ENCODE data around the gene FAM184A.

- no peak for TF ChIP-seq POLR2A (IDR thresholded peaks at IDR 0.05; ENCODE audit: low read depth, low read length)
- TF ChIP-seq CTCF (IDR thresholded peaks at IDR 0.05; ENCODE audit: extremely low read depth in 1 of 2, insufficient read depth in 1 of 2, low read depth in 1 of 2, low read length in 2 of 2): no peak
- no peak for TF ChIP-seq POLR2AphosphoS5 (IDR thresholded peaks at IDR 0.05; ENCODE audit: insufficient read depth, low read depth, low read length)
- TF ChIP-seq JUN (IDR thresholded peaks at IDR 0.05; ENCODE audit: borderline replicate concordance, insufficient read depth, insufficient read length, low read depth): no peak
- TF ChIP-seq EZH2 (IDR thresholded peaks at IDR 0.05; ENCODE audit: borderline replicate concordance, low read depth, low read length, severe bottlenecking): no peak
- TF ChIP-seq MAX (IDR thresholded peaks at IDR 0.05; ENCODE audit: insufficient read depth, insufficient read length): no peak
- TF ChIP-seq FOS (IDR thresholded peaks at IDR 0.05; ENCODE audit: borderline replicate concordance, insufficient read depth, low read length): no peak
- TF ChIP-seq GATA2 (IDR thresholded peaks at IDR 0.05; ENCODE audit: insufficient read depth, insufficient read length, low read depth, low read length): no peak
These were observed 146.0 kb downstream of the FAM184A start for GRCh38 chr6:118932421-118932820.

Measured in endothelial cell of umbilical vein (primary cell).